OCI-M2 (cell line): ENCODE data around the gene SYNDIG1.

Source experiments
- DNase-seq: peaks from one replicate; lab custom pipeline; 2025; ENCODE audit not compliant: unreplicated experiment; lab: John Stamatoyannopoulos, UW

SYNDIG1 gene

GRCh38 chr20:24470746-24471582 lies 1.5 kb downstream of the SYNDIG1 start:
- no peak for DNase-seq

GRCh38 chr20:24472426-24472825 lies 3.0 kb downstream of the SYNDIG1 start:
- no peak for DNase-seq

GRCh38 chr20:24473435-24474223 lies 4.2 kb downstream of the SYNDIG1 start:
- no peak for DNase-seq

GRCh38 chr20:24477831-24478547 lies 8.6 kb downstream of the SYNDIG1 start:
- no peak for DNase-seq

- DNase-seq: no peak
These were observed 9.2 kb downstream of the SYNDIG1 start for GRCh38 chr20:24478584-24478983.

GRCh38 chr20:24479106-24479505 lies 9.7 kb downstream of the SYNDIG1 start:
- no peak for DNase-seq

GRCh38 chr20:24479595-24479994 lies 10.2 kb downstream of the SYNDIG1 start:
- no peak for DNase-seq

- no peak for DNase-seq
These were observed 11.1 kb downstream of the SYNDIG1 start for GRCh38 chr20:24480509-24480908.

GRCh38 chr20:24481173-24481572 lies 11.7 kb downstream of the SYNDIG1 start:
- no peak for DNase-seq

- no peak for DNase-seq
These were observed 14.1 kb downstream of the SYNDIG1 start for GRCh38 chr20:24483435-24484080.

GRCh38 chr20:24484081-24484450 lies 14.6 kb downstream of the SYNDIG1 start:
- no peak for DNase-seq

GRCh38 chr20:24485981-24486380 lies 16.6 kb downstream of the SYNDIG1 start:
- no peak for DNase-seq

- DNase-seq: no peak
These were observed 17.8 kb downstream of the SYNDIG1 start for GRCh38 chr20:24487240-24487639.

- no peak for DNase-seq
These were observed 18.2 kb downstream of the SYNDIG1 start for GRCh38 chr20:24487648-24488047.

GRCh38 chr20:24488064-24488799 lies 18.8 kb downstream of the SYNDIG1 start:
- no peak for DNase-seq

GRCh38 chr20:24488800-24489175 lies 19.4 kb downstream of the SYNDIG1 start:
- no peak for DNase-seq

- DNase-seq: no peak
These were observed 19.8 kb downstream of the SYNDIG1 start for GRCh38 chr20:24489193-24489592.

- no peak for DNase-seq
These were observed 20.3 kb downstream of the SYNDIG1 start for GRCh38 chr20:24489631-24490260.

GRCh38 chr20:24490598-24490997 lies 21.2 kb downstream of the SYNDIG1 start:
- no peak for DNase-seq
